Immature natural killer cell (primary cell): ENCODE measurements around the gene IGFL2. TPM values are rescaled to one million over a fixed set of nuclear protein-coding genes. Genes with fewer than 3 reads are reported as not detected.
"Not testable (repeated sequence)": the region's sequence is repeated elsewhere in the genome, so short reads cannot be mapped to it uniquely, and the experiment has no call there.

Experiments used
- DNase-seq, 3 donors: peaks; one replicate each; pipeline ENCODE4 v3.0.0; 2022; ENCODE audit warnings: mixed read lengths in 1 of 3
- H3K27ac Mint-ChIP-seq, 6 donors: one replicate each; pipeline ENCODE4 v1.8.0; 2020; ENCODE audit warnings: mixed read lengths in 6 of 6, mild to moderate bottlenecking in 5 of 6, inconsistent platforms in 4 of 6, moderate library complexity in 3 of 6
- H3K27me3 Mint-ChIP-seq, 3 donors: one replicate each; pipeline ENCODE4 v1.8.0; 2020 to 2021; ENCODE audit warnings: low read depth in 3 of 3, mild to moderate bottlenecking in 3 of 3, mixed read lengths in 3 of 3, moderate library complexity in 3 of 3, inconsistent platforms in 1 of 3
- H3K36me3 Mint-ChIP-seq, 3 donors: one replicate each; pipeline ENCODE4 v1.8.0; 2020; ENCODE audit warnings: mixed read lengths in 3 of 3, inconsistent platforms in 2 of 3, mild to moderate bottlenecking in 2 of 3
- H3K4me1 Mint-ChIP-seq, 2 donors: one replicate each; pipeline ENCODE4 v1.8.0; 2020; ENCODE audit warnings: inconsistent platforms in 2 of 2, mild to moderate bottlenecking in 2 of 2, mixed read lengths in 2 of 2, moderate library complexity in 1 of 2
- H3K4me3 Mint-ChIP-seq, 5 donors: one replicate each; pipeline ENCODE4 v1.8.0; 2020; ENCODE audit warnings: mild to moderate bottlenecking in 5 of 5, mixed read lengths in 5 of 5, inconsistent platforms in 3 of 5, moderate library complexity in 3 of 5
- H3K9me3 Mint-ChIP-seq, 6 donors: one replicate each; pipeline ENCODE4 v1.8.0; 2020; ENCODE audit warnings: mild to moderate bottlenecking in 6 of 6, mixed read lengths in 6 of 6, inconsistent platforms in 4 of 6, moderate library complexity in 3 of 6
- polyA plus RNA-seq, 3 donors: library from polyadenylated mRNA; unstranded; fragments of 300-500 nt; fragmentation: Illumina TruSeq; gene quantifications; one replicate each; pipeline ENCODE4 v1.2.3, GENCODE V29; 2021

IGFL2 gene
- polyA plus RNA-seq, 3 donors from 2014 or later: not detected

DNA sequence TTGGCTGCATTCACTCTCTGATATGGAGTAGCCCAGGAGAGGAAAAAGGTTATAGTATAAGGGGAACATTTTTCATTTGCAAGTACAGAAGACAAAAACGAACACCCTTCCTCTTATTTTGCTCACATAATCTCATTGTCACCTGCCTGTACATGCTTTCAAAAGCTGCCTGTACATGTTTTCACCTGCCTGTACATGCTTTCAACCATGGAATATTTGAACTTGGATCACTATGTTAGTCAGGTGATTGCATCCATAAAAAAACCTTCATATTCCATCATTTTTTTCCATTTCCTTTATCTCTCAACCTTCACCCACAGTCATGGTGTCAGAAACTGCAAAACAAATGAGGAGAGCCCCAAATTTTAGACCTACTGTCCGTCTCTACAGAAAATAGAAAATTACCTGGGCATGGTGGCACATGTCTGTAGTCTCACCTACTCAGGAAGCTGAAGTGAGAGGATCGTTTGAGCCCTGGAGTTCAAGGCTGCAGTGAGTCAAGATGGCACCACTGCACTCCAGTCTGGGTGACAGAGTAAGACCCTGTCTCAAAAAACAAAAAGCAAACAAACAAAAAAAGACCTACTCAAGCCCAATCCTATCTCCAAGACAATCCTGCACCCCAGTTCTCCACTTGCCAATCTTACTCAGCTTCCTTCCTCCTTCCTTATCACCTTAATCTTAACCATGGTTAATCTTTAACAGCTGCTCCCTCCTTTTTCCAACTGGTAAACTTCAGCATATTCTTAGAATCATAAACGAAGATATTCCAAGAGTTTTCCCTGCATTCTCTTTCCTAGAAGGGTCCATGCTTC, 11.6 kb downstream of the IGFL2 start:
- Mint-ChIP-seq H3K27me3 (peaks cover 5 to 9% (median 8%) of the 10 kb centered on the region in 3 donors), H3K4me1 (no peaks in the 10 kb centered on the region), H3K9me3 (peaks cover 2 to 21% (median 13%) of the 10 kb centered on the region in 6 donors), H3K4me3 (no peak overlapping the region), H3K36me3 (no peaks in the 10 kb centered on the region), H3K27ac (no peak overlapping the region)
- no peak for DNase-seq

DNA sequence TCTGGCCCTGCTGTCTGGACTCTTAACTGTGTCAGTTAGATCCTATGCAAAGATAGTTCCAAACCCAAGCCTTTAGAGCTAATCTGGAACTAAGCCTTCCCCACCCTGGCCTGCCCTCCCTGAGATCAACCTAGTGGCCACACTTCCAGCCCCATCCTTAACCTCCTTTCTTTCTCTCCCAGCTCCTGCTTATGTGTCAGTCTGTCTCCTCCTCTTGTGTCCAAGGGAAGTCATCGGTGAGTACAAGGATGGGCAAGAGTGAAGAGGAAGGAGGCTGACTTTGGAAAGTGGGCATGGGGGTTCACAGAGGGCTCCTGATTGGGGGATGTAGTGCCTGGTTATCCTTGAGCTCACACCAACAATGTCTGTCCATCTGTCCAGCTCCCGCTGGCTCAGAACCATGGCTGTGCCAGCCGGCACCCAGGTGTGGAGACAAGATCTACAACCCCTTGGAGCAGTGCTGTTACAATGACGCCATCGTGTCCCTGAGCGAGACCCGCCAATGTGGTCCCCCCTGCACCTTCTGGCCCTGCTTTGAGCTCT, 12.3 kb downstream of the IGFL2 start:
- Mint-ChIP-seq H3K4me3 (no peak overlapping the region), H3K27ac (no peak overlapping the region), H3K27me3 (peaks cover 5 to 9% (median 5%) of the 10 kb centered on the region in 3 donors), H3K9me3 (peaks cover 2 to 21% (median 13%) of the 10 kb centered on the region in 6 donors), H3K4me1 (no peaks in the 10 kb centered on the region), H3K36me3 (no peaks in the 10 kb centered on the region)
- DNase-seq: no peak

DNA sequence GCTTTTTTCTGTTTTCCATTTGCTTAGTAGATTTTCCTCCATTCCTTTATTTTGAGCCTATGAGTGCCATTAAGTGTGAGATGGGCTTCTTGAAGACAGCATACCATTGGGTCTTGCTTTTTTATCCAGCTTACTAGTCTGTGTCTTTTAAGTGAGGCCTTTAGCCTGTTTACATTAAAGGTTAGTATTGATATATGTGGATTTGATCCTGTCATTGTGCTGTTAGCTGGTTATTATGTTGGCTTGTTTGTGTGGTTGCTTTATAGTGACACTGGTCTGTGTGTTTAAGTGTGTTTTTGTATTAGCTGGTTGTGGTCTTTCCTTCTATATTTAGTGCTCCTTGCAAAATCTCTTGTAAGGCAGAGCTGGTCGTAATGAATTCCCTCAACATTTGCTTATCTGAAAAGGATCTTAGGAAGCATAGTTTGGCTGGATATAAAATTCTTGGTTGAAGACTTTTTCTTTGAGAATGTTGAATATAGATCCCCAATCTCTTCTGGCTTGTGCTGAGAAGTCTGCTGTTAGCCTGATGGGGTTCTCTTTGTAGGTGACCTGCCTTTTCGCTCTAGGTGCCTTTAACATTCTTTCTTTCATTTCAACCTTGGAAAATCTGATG, 13.7 kb downstream of the IGFL2 start:
- not testable (repeated sequence) for H3K27ac Mint-ChIP-seq, H3K36me3 Mint-ChIP-seq, H3K4me3 Mint-ChIP-seq, DNase-seq, H3K4me1 Mint-ChIP-seq
- Mint-ChIP-seq H3K9me3 (peaks cover 2 to 21% (median 13%) of the 10 kb centered on the region in 6 donors), H3K27me3 (peaks cover 5 to 13% (median 5%) of the 10 kb centered on the region in 3 donors)

DNA sequence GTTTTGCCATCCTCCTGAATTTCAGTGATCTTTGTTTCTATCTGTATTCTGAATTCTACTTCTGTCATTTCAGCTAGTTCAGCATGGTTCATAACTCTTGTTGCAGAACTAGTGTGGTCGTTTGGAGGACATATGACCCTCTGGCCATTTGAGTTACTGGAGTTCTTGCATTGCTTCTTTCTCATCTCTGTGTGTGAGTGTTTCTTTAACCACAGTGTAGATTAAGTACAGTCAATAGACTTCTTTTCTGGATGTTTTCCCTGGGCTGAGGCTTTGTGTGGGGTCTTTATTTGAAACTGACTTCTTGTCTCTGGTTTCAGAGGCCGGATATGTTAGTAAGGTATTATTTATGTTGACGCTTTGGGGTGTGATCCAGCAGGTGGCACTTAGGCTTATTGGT, 14.7 kb downstream of the IGFL2 start:
- Mint-ChIP-seq H3K4me1 (no peaks in the 10 kb centered on the region), H3K27me3 (peaks cover 5 to 19% (median 5%) of the 10 kb centered on the region in 3 donors), H3K36me3 (no peaks in the 10 kb centered on the region), H3K9me3 (peaks cover 2 to 21% (median 13%) of the 10 kb centered on the region in 6 donors), H3K4me3 (no peak overlapping the region), H3K27ac (no peak overlapping the region)
- DNase-seq: no peak

DNA sequence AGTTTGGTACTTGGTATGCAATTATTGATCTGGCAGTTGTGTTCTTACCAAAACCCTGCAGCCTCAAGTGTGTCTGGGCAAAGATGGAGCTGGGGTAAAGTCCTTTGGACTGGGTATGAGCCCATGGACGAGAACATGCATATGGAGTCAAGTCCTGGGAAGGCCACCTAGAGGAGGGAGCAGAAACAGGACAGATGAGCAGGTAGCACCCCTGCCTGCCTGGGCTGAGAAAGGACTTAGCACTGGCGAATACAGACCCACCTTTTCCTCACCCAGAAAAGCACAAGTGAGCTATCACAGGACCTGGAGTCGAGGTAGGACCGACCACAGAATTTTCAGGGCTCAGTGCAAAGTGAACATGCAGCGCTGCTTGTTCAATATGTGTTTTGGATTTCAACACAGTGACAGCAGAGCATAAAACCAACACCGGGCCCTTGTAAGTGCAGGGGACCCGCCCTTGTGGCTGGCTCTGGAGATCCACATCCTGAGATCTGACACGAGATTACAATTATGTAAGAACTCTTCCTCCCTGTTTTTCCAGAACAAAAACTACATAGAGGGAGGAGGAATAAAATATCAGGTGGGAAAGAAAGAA, 25.9 kb downstream of the IGFL2 start:
- Mint-ChIP-seq H3K4me3 (no peak overlapping the region), H3K9me3 (peaks cover 0 to 20% (median 7%) of the 10 kb centered on the region in 6 donors), H3K4me1 (no peaks in the 10 kb centered on the region), H3K27ac (no peak overlapping the region), H3K36me3 (no peaks in the 10 kb centered on the region), H3K27me3 (peaks cover 4 to 21% (median 7%) of the 10 kb centered on the region in 3 donors)
- no peak for DNase-seq

DNA sequence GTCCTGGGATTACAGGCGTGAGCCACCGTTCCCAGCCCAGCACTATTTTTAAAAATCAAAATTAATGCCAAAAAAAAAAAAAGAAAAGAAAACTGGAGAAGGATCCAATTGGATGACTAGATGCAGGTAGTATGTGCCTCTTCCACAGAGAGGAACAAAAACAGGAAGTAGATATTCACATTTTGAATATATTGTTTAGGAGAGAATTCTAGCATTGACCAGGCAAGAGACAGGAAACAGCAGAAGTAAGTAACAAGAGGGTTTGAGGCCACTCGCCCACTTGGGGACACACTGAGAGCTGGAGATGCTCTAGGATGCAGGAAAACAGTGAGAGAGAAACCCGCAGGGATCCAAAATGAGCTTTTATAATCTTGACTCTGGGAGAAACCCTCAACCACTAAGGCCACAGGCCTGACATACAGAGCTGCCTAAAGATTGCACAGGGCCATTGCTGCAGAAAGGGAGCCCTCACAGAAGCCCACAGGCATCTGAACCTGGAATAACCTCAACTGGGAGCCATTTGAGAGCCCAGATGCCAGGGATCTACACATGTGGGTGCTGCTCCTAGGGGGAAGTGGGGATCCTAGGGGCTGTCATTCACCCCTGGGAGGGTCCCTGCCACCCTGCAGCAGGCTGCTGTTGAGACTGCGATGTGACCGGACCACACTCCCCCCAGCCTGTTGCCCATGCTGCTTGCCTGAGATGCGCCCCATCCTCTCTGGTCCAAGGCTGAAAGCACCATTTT, 28.2 kb downstream of the IGFL2 start:
- Mint-ChIP-seq H3K36me3 (no peaks in the 10 kb centered on the region), H3K4me1 (no peaks in the 10 kb centered on the region), H3K27me3 (peaks cover 2 to 15% (median 6%) of the 10 kb centered on the region in 3 donors), H3K9me3 (peaks cover 0 to 6% (median 0%) of the 10 kb centered on the region in 6 donors), H3K27ac (no peak overlapping the region), H3K4me3 (no peak overlapping the region)
- no peak for DNase-seq

DNA sequence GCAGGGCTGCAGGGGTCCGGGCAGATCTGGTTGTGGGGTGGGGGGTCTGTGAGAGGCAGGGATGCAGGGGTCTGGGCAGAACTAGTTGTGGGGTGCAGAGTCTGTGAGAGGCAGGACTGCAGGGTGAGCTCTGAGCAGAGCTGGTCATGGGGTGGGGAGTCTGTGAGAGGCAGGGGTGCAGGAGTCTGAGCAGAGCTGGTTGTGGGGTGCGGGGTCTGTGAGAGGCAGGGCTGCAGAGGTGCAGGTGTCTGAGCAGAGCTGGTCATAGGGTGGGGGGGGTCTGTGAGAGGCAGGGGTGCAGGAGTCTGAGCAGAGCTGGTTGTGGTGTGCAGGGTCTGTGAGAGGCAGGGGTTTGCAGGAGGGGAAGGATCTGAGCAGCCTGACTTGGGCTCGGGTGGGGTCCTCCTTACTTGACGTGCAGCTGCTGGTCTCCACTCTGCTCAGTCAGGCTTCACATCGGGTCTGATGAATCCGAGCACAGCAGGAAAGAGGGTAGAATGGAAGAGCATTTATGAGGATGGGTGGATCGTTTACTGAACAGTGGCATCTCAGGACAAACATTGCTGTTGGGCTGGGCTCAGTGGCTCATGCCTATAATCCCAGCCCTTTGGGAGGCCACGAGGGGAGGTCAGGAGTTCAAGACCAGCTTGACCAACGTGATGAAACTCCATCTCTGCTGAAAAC, 31.2 kb downstream of the IGFL2 start:
- Mint-ChIP-seq H3K4me1 (no peaks in the 10 kb centered on the region), H3K9me3 (no peaks in the 10 kb centered on the region), H3K27me3 (peaks cover 3 to 13% (median 4%) of the 10 kb centered on the region in 3 donors), H3K4me3 (no peak overlapping the region), H3K27ac (no peak overlapping the region), H3K36me3 (no peaks in the 10 kb centered on the region)
- no peak for DNase-seq

DNA sequence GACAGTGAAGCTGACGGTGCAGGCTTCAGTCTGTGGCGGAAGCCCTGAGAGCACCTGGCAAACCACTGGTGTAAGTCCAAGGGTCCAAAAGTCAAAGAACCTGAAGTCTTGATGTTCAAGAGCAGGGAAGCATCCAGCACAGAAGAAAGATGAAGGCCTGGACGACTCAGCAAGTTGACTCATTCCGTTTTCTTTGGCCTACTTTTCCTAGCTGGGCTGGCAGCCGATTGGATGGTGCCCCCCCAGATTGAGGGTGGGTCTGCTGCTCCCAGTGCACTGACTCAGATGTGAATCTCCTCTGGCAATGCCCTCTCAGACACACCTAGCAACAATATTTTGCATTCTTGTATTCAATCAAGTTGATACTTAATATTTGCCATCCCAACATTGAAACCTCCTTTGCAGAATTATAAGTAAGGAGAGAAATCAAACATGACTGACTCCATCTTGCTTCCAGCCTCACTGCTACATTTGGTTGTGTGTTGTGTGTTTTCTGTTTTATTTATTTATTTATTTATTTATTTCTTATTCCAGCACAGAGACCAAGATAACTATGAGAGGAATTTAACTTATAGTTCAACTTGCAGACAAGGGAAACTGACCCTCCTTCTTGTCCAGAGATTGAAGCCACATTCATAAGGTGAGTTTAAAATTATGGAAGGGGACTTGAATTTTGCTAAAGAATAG, 32.8 kb downstream of the IGFL2 start:
- no peak overlapping the region for H3K27ac Mint-ChIP-seq
- no peaks in the 10 kb centered on the region for H3K36me3 Mint-ChIP-seq
- no peaks in the 10 kb centered on the region for H3K9me3 Mint-ChIP-seq
- DNase-seq: no peak
- H3K4me3 Mint-ChIP-seq: no peak overlapping the region
- peaks cover 4 to 15% (median 8%) of the 10 kb centered on the region in 3 donors for H3K27me3 Mint-ChIP-seq
- H3K4me1 Mint-ChIP-seq: no peaks in the 10 kb centered on the region

DNA sequence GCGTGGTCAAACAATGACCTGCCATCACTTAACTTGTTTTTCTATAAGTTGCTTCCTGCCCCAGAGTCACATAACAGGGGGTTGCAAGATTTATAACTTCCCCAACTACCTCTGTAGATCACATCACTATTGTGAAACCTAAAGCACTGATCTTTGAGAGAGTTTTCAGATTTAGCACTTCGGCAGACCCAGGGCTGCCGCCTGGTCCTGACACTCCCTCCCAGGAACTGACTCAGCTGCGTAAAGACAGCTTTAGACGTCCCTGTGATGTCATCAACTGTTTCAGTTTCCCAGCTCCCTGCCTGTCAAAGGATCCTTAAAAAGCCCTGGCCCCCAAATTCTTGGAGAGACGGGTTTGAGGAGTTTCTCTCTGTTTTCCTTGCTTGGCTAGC, 33.3 kb downstream of the IGFL2 start:
- Mint-ChIP-seq H3K4me3 (no peak overlapping the region), H3K9me3 (no peaks in the 10 kb centered on the region), H3K4me1 (no peaks in the 10 kb centered on the region), H3K36me3 (no peaks in the 10 kb centered on the region), H3K27me3 (peaks cover 4 to 15% (median 6%) of the 10 kb centered on the region in 3 donors), H3K27ac (no peak overlapping the region)
- no peak for DNase-seq

DNA sequence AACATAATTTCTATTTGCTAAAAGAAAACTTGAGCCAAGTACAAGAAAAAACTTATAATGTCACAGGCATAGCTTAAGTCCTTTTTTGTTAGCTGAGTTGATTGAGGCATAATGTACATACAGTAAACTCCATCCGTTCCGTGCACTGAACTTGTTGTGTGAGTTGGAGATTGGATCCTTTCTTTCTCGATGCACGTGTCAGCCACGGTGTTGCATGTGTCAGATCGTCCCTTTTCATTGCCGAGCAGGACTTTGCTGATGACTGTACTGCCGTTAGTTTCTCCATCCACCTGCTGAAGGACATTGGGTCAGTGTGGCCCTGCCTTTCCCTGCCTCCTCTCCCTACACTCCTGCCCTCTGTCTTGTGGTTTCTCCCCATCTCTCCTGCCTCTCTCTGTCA, 34.4 kb downstream of the IGFL2 start:
- no peak overlapping the region for H3K4me3 Mint-ChIP-seq
- H3K27me3 Mint-ChIP-seq: peaks cover 4 to 13% (median 6%) of the 10 kb centered on the region in 3 donors
- no peaks in the 10 kb centered on the region for H3K36me3 Mint-ChIP-seq
- H3K27ac Mint-ChIP-seq: no peak overlapping the region
- no peaks in the 10 kb centered on the region for H3K4me1 Mint-ChIP-seq
- H3K9me3 Mint-ChIP-seq: no peaks in the 10 kb centered on the region
- no peak for DNase-seq

DNA sequence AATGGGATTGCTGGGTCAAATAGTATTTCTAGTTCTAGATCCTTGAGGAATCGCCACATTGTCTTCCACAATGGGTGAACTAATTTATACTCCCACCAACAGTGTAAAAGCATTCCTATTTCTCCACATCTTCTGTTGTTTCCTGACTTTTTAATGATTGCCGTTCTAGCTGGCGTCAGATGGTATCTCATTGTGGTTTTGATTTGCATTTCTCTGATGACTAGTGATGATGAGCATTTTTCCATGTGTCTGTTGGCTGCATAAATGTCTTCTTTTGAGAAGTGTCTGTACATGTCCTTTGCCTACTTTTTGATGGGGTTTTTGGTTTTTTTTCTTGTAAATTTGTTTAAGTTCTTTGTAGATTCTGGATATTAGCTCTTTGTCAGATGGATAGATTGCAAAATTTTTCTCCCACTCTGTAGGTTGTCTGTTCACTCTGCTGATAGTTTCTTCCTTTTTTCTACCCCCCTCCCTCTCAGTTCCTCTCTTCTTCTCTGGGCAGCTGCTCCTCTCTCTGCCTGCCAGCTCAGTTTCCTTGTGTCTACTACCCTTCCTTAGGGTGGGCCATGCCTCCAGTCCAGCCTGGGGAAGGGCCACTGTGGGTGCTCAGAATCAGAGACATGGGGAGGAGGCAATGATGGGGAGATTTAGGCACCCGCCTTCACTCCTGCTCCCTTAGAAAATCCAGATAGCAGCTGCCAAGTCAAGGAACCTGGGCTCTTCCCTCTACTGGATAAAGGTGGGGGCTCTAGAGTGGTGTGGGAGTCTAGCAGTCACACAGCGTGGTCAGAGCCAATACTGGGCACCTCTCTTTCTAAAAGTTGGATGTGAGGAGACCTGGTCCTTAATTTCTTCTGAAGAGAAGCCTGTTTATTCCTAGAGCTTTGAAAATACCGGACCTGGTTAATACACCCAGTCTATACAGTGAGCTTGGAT, 37.0 kb downstream of the IGFL2 start:
- not testable (repeated sequence) for DNase-seq, H3K4me1 Mint-ChIP-seq, H3K9me3 Mint-ChIP-seq, H3K4me3 Mint-ChIP-seq, H3K36me3 Mint-ChIP-seq, H3K27ac Mint-ChIP-seq
- peaks cover 5 to 17% (median 9%) of the 10 kb centered on the region in 3 donors for H3K27me3 Mint-ChIP-seq
